MG63 (cell line): Measurements from ENCODE around the gene BRPF1. TPM values are rescaled to one million over a fixed set of nuclear protein-coding genes. Genes with fewer than 3 reads are reported as not detected.

Experiments
- DNase-seq: peaks from one replicate; pipeline ENCODE4 v3.0.0-alpha.2; 2020
- H3K27me3 ChIP-seq: fragments of 250-450 bp; sonication (Bioruptor Pico); 2 replicates; pipeline ENCODE4 v1.5.1; 2020; ENCODE audit warnings: mild to moderate bottlenecking, moderate library complexity
- H3K36me3 ChIP-seq: fragments of 250-450 bp; sonication (Bioruptor Pico); 2 replicates; pipeline ENCODE4 v1.5.1; 2020; ENCODE audit warnings: mild to moderate bottlenecking, moderate library complexity
- H3K4me3 ChIP-seq: fragments of 250-450 bp; sonication (Bioruptor Pico); 2 replicates; pipeline ENCODE4 v1.5.1; 2020; ENCODE audit warnings: mild to moderate bottlenecking, moderate library complexity
- H3K9me3 ChIP-seq: fragments of 250-450 bp; sonication (Bioruptor Pico); 2 replicates; pipeline ENCODE4 v1.5.1; 2020; ENCODE audit warnings: mild to moderate bottlenecking, moderate library complexity
- total RNA-seq: library from RNA; depleted of rRNA; stranded (reverse); fragments of >200 nt; shearing (Covaris generic); gene quantifications from 2 replicates; pipeline ENCODE4 v1.2.3, GENCODE V29; 2014; ENCODE audit warnings: low replicate concordance; rRNA removed

The BRPF1 gene
- total RNA-seq, 1 experiment from 2014 or later = 7.0 TPM

GRCh38 chr3:9787714-9788113 lies 56.2 kb downstream of the BRPF1 start:
- no peak overlapping the region for H3K4me3 ChIP-seq
- no peaks in the 10 kb centered on the region for H3K9me3 ChIP-seq
- DNase-seq = no peak
- H3K36me3 ChIP-seq = peaks cover 5% of the 10 kb centered on the region
- no peaks in the 10 kb centered on the region for H3K27me3 ChIP-seq

- H3K36me3 ChIP-seq = peaks cover 9% of the 10 kb centered on the region
- no peaks in the 10 kb centered on the region for H3K27me3 ChIP-seq
- DNase-seq = no peak
- no peak overlapping the region for H3K4me3 ChIP-seq
- no peaks in the 10 kb centered on the region for H3K9me3 ChIP-seq
These were observed 59.6 kb downstream of the BRPF1 start for GRCh38 chr3:9791127-9791526.

DNA sequence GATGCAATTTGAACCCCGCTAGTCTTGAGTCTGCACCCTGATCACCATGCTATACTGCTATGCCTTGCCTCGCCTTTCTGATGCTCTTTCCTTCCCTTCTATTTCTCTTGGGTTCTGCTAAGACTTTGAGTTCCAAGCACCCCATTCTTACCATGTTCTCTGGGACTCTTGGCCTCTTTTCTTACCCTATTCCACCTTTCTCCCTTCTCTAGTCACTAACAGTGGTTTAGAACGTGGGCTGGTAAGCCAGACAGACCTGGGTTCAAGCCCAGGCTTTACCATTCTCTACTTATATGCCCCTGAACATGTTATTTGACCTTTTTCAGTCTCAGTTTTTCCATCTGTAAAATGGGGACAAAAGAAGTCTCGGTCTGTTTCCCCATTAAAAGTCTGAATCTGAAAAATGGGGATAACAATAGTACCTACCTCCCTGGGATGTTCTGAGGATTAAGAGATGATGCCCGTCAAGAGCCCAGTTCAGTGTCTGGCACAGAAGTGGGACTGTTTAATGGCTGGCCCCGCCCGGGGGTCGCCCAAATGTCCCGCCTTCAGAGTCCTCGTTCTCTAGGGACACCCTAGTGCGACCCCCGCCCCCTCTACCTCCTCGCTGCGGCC lies 60.4 kb downstream of the BRPF1 start:
- no peaks in the 10 kb centered on the region for H3K9me3 ChIP-seq
- no peak for DNase-seq
- no peaks in the 10 kb centered on the region for H3K27me3 ChIP-seq
- peak overlapping the region; percentile 81 for H3K4me3 ChIP-seq
- H3K36me3 ChIP-seq = peaks cover 4% of the 10 kb centered on the region; the same call in 1 of the 2 replicates

DNA sequence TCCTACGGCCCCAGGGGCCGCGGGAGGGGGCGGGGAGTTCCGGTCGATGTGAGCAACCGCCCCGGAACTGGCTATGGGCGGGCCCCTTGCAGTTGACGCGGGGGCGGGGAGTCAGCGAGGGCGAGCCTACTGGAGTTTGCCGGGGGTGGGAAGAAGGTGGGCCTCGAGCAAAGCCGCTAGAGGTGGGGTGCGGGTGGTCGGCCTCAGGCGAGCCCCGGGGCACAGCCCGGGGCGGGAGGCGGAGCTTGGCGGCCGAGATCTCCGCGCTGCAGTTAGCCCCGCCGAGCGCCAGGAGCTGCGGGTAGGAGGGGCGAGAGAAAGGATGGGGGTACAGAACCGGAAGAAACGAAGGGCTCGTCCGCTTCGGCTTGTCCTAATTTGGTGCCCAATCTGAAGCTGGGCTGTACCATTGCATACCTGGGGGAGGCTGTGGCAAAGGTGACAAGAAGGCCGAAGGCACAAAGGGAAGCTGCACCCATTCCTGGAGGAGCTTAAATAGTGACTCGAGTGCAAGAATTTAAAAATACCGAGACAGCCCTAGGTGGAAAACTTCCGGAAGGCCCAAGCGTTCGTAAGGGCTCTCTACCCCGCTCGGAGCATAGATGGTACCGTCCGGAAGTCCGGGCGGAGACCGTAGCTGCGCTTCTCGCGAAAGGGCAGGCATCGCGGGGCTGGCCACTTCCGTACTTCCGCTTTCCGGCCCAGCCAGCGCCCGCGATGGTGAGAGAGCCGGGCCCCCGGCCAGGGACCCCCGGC lies 61.0 kb downstream of the BRPF1 start, which contains the start of the genes ARPC4 and TADA3:
ARPC4 (plus strand) TSS at position 678 of the 756 bp plus-strand sequence; CDS start at position 718, 40 bp downstream.
TADA3 (minus strand) TSS at position 69 of the 756 bp plus-strand sequence. CDS start 1,007 bp downstream, outside the sequence.
- Histone ChIP-seq H3K27me3 (no peaks in the 10 kb centered on the region), H3K4me3 (peak within 1 kb of the TSS; percentile 81), H3K9me3 (no peaks in the 10 kb centered on the region), H3K36me3 (peaks cover 11% of the 10 kb centered on the region)
- peak; percentile 88 for DNase-seq

DNA sequence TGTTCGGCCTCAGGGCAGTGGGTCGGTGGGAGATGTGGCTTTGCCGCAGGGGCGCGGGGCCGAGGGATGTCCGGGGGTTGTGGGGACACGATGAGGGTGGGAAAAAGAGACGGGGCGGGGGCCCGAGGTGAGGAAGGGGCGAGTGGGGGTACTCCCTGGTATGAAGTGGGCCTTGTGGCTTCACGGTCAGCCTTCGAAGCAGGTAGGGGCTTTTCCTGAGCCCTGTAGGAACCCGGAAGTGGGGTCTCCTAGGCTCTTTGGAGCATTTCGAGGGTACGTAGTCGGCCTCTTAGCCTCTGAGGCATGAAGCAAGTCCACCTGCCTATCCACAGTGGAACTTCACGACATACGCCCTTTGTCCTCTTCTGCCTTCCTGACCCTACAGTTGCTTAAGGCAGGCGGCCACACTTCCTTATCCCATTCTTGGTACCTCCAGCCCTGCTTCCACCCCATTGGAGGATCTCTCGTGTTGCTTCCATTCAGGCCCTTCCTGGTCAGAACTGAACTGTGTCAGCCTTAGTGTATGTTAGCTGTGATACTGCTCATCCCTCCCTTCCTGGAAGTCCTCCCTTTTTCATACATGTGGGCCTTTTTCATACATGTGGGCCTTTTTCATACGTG lies 61.7 kb downstream of the BRPF1 start:
- H3K9me3 ChIP-seq = no peaks in the 10 kb centered on the region
- no peaks in the 10 kb centered on the region for H3K27me3 ChIP-seq
- H3K36me3 ChIP-seq = peaks cover 14% of the 10 kb centered on the region
- peak overlapping the region; percentile 81 for H3K4me3 ChIP-seq
- no peak for DNase-seq

GRCh38 chr3:9794400-9794799 lies 62.9 kb downstream of the BRPF1 start:
- Histone ChIP-seq H3K4me3 (no peak overlapping the region), H3K36me3 (peaks cover 15% of the 10 kb centered on the region), H3K27me3 (no peaks in the 10 kb centered on the region), H3K9me3 (no peaks in the 10 kb centered on the region)
- no peak for DNase-seq

- Histone ChIP-seq H3K36me3 (peaks cover 22% of the 10 kb centered on the region), H3K9me3 (no peaks in the 10 kb centered on the region), H3K27me3 (no peaks in the 10 kb centered on the region), H3K4me3 (no peak overlapping the region)
- DNase-seq = no peak
These were observed 63.7 kb downstream of the BRPF1 start for GRCh38 chr3:9795207-9795606.

DNA sequence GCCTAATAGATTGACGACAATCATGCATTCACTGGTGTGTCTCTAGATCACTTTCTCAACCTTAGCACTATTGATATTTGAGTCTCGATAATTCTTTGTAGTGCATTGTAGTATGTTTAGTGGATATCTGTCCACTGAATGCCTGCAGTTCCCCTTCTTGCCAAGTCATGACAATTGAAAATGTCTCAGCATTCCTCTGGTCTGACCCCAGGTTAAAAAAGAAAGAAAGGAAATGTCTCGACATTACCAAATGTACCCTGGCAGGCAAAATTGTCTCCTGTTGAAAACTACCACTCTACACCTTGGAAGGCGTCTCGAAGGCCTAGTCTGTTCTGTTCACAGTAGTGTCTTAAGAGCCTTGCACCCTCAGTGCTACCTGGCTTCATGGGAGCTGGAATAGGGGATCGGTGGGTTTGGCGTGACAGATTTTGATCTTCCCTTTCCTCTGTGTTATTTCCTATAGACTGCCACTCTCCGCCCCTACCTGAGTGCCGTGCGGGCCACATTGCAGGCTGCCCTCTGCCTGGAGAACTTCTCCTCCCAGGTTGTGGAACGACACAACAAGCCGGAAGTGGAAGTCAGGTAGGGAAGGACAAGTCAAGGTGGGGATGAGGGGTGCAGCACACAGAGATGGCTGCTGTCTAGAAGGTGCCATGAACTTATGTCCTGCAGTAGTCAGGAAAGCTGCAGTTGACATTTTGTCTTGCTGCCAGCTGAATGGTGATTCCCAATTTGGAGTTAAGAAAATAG lies 65.8 kb downstream of the BRPF1 start:
- Histone ChIP-seq H3K9me3 (no peaks in the 10 kb centered on the region), H3K4me3 (no peak overlapping the region), H3K36me3 (peaks cover 32% of the 10 kb centered on the region), H3K27me3 (no peaks in the 10 kb centered on the region)
- DNase-seq = no peak

Other genes with a start within 250 kb of the BRPF1 start
- gene LHFPL4, start 177.9 kb upstream of the BRPF1 start, total RNA-seq = 0.69 and 1.2 TPM in 2 replicates
- 26.3 and 43.3 TPM in 2 replicates for gene MTMR14, start 82.2 kb upstream of the BRPF1 start, total RNA-seq
- not detected in 2 replicates for gene CPNE9, start 27.9 kb upstream of the BRPF1 start, total RNA-seq
- gene OGG1, start 18.2 kb downstream of the BRPF1 start, total RNA-seq = 8.0 and 21.4 TPM in 2 replicates
- gene CAMK1, start 38.2 kb downstream of the BRPF1 start, total RNA-seq = 2.7 and 5.0 TPM in 2 replicates
- gene TADA3, start 60.7 kb downstream of the BRPF1 start, total RNA-seq = 60.3 and 83.8 TPM in 2 replicates
- gene ARPC4, start 61.3 kb downstream of the BRPF1 start, total RNA-seq = 125 and 175 TPM in 2 replicates
- 0.10 and 3.1 TPM in 2 replicates for gene TTLL3, start 78.5 kb downstream of the BRPF1 start, total RNA-seq
- 34.8 and 42.9 TPM in 2 replicates for gene RPUSD3, start 112.3 kb downstream of the BRPF1 start, total RNA-seq
- not detected in 2 replicates for gene CIDEC, start 148.5 kb downstream of the BRPF1 start, total RNA-seq
- 21.4 and 23.1 TPM in 2 replicates for gene JAGN1, start 158.9 kb downstream of the BRPF1 start, total RNA-seq
- gene IL17RE, start 171.1 kb downstream of the BRPF1 start, total RNA-seq = 0.30 TPM in 1 of 2 replicates, not detected in the other
- gene IL17RC, start 185.4 kb downstream of the BRPF1 start, total RNA-seq = 12.1 and 14.8 TPM in 2 replicates
- 19.1 and 22.6 TPM in 2 replicates for gene CRELD1, start 202.1 kb downstream of the BRPF1 start, total RNA-seq
- 0.23 TPM in 1 of 2 replicates, not detected in the other for gene PRRT3, start 220.7 kb downstream of the BRPF1 start, total RNA-seq